Measurements from ENCODE around the gene SURF2. TPM values are rescaled to one million over a fixed set of nuclear protein-coding genes. Genes with fewer than 3 reads are reported as not detected.
"Not testable (repeated sequence)": the region's sequence is repeated elsewhere in the genome, so short reads cannot be mapped to it uniquely, and the experiment has no call there.

Gene SURF2
- total RNA-seq, 1 donor from 2014 or later, result 14.5 TPM

- DNase-seq (no peak), ATAC-seq (no peak)
- intact Hi-C loops (cut with micrococcal nuclease), result no loop called here
Observed at GRCh38 chr9:133371261-133371711, 14.9 kb downstream of the SURF2 start.

GRCh38 chr9:133372144-133372543 is 15.8 kb downstream of the SURF2 start:
- ATAC-seq, result no peak
- peak; percentile 48 for DNase-seq
- intact Hi-C loops (cut with micrococcal nuclease), result no loop called here

GRCh38 chr9:133374612-133375115 is 18.3 kb downstream of the SURF2 start:
- ATAC-seq (no peak), DNase-seq (no peak)
- intact Hi-C loops (cut with micrococcal nuclease), result no loop called here

GRCh38 chr9:133375116-133375723 is 18.9 kb downstream of the SURF2 start:
- DNase-seq (peak; percentile 49), ATAC-seq (no peak)
- intact Hi-C loops (cut with micrococcal nuclease), result no loop called here

- peak; percentile 98 for ATAC-seq
- DNase-seq, result peak; percentile 99
- intact Hi-C loops (cut with micrococcal nuclease), result no loop called here
Observed at GRCh38 chr9:133375724-133376654, 19.6 kb downstream of the SURF2 start, which contains the start of the genes STKLD1 and SURF4. STKLD1 (plus strand) TSS chr9:133376366; CDS start chr9:133376474, 108 bp downstream. SURF4 (minus strand) TSS chr9:133376060; CDS start chr9:133375969, 91 bp downstream.

GRCh38 chr9:133377280-133377679 is 20.9 kb downstream of the SURF2 start:
- intact Hi-C loops (cut with micrococcal nuclease); DNase-seq; ATAC-seq: not testable (repeated sequence)

- no peak for DNase-seq
- intact Hi-C loops (cut with micrococcal nuclease), result no loop called here
Observed at GRCh38 chr9:133377721-133378216, 21.4 kb downstream of the SURF2 start.

GRCh38 chr9:133378408-133378962 is 22.1 kb downstream of the SURF2 start:
- no peak for DNase-seq
- intact Hi-C loops (cut with micrococcal nuclease), result no loop called here

More at GRCh38 chr9:133377721-133378216, 21.4 kb downstream of the SURF2 start:
- ATAC-seq, result no peak

GRCh38 chr9:133379153-133380086 is 23.1 kb downstream of the SURF2 start:
- DNase-seq (no peak), ATAC-seq (no peak)
- intact Hi-C loops (cut with micrococcal nuclease), result no loop called here

More at GRCh38 chr9:133378408-133378962, 22.1 kb downstream of the SURF2 start:
- ATAC-seq, result no peak

GRCh38 chr9:133380734-133381133 is 24.4 kb downstream of the SURF2 start:
- DNase-seq (no peak), ATAC-seq (no peak)
- intact Hi-C loops (cut with micrococcal nuclease), result no loop called here

- DNase-seq (no peak), ATAC-seq (no peak)
- intact Hi-C loops (cut with micrococcal nuclease), result no loop called here
Observed at GRCh38 chr9:133382507-133383141, 26.3 kb downstream of the SURF2 start.

GRCh38 chr9:133383438-133383837 is 27.1 kb downstream of the SURF2 start:
- DNase-seq (no peak), ATAC-seq (no peak)
- intact Hi-C loops (cut with micrococcal nuclease), result no loop called here

GRCh38 chr9:133384736-133385321 is 28.5 kb downstream of the SURF2 start:
- DNase-seq (no peak), ATAC-seq (no peak)
- intact Hi-C loops (cut with micrococcal nuclease), result no loop called here

GRCh38 chr9:133385452-133385851 is 29.1 kb downstream of the SURF2 start:
- DNase-seq, result no peak
- intact Hi-C loops (cut with micrococcal nuclease), result no loop called here
- ATAC-seq, result no peak

- DNase-seq, result no peak
- intact Hi-C loops (cut with micrococcal nuclease), result no loop called here
- ATAC-seq, result no peak
Observed at GRCh38 chr9:133386338-133386737, 30.0 kb downstream of the SURF2 start.

- DNase-seq (no peak), ATAC-seq (no peak)
- intact Hi-C loops (cut with micrococcal nuclease), result no loop called here
Observed at GRCh38 chr9:133387680-133388079, 31.3 kb downstream of the SURF2 start.

- ATAC-seq, result no peak
- no peak for DNase-seq
- intact Hi-C loops (cut with micrococcal nuclease), result no loop called here
Observed at GRCh38 chr9:133389025-133389557, 32.7 kb downstream of the SURF2 start.
